Panc1 (cell line): Measurements from ENCODE around the gene IL1RAPL1. TPM values are rescaled to one million over a fixed set of nuclear protein-coding genes. Genes with fewer than 3 reads are reported as not detected.

ENCODE experiments used
- ATAC-seq: fragments of 200-7000 bp; cut with Tn5 transposase; 2 replicates; pipeline ENCODE4 v1.9.1; 2020; ENCODE audit warnings: mild to moderate bottlenecking, moderate library complexity
- BruUV-seq: library from RNA; stranded (reverse); fragments of 400-500 nt; replicated peaks from 2 replicates; lab custom pipeline; 2021; lab: Mats Ljungman, UMichigan
- CTCF ChIA-PET: fragments of 300-600 bp; sonication (Branson Sonifier 250); formaldehyde crosslinking; loops from one replicate; lab custom pipeline; 2022; ENCODE audit warnings: antibody characterized with exemption; lab: Charles Lee
- POLR2A ChIA-PET: fragments of 300-600 bp; sonication (Branson Sonifier 250); formaldehyde crosslinking; loops from one replicate; lab custom pipeline; 2022; ENCODE audit warnings: antibody characterized with exemption; lab: Charles Lee
- DNase-seq: peaks from one replicate; pipeline ENCODE4 v3.0.0-alpha.2; 2010; ENCODE audit warnings: low read depth, low spot score
- H3K27ac ChIP-seq: 2 replicates; pipeline ENCODE4 v1.5.1; 2011; ENCODE audit warnings: mild to moderate bottlenecking, low read length, inconsistent platforms
- H3K27me3 ChIP-seq: fragments of 200-500 bp; sonication (Bioruptor generic); 2 replicates; pipeline ENCODE4 v1.6.0; 2014; ENCODE audit warnings: low read length, inconsistent platforms; ENCODE audit not compliant: control insufficient read depth, insufficient read depth
- H3K36me3 ChIP-seq: fragments of 200-500 bp; sonication (Bioruptor generic); 2 replicates; pipeline ENCODE4 v1.5.1; 2014; ENCODE audit warnings: inconsistent platforms, mild to moderate bottlenecking, low read length, moderate library complexity; ENCODE audit not compliant: control insufficient read depth, insufficient read depth
- H3K4me1 ChIP-seq: 2 replicates; pipeline ENCODE4 v1.5.1; 2011; ENCODE audit warnings: inconsistent platforms, mild to moderate bottlenecking, low read length, moderate library complexity; ENCODE audit not compliant: control insufficient read depth, insufficient read depth
- H3K4me3 ChIP-seq, 2 experiments: 2 replicates each; pipeline ENCODE4 v1.5.1; 2011 to 2012; ENCODE audit warnings: low read depth in 2 of 2, low read length in 2 of 2, mild to moderate bottlenecking in 2 of 2, inconsistent platforms in 1 of 2, moderate library complexity in 1 of 2
- H3K9me3 ChIP-seq: fragments of 200-500 bp; sonication (Bioruptor generic); 2 replicates; pipeline ENCODE4 v1.5.1; 2014; ENCODE audit warnings: low read depth, mild to moderate bottlenecking, inconsistent platforms, low read length, moderate library complexity; ENCODE audit not compliant: control insufficient read depth, insufficient read depth
- CTCF ChIP-seq: fragments of 450-650 bp; IDR thresholded peaks from 2 replicates; pipeline ENCODE4 v1.5.1; 2017; ENCODE audit warnings: mild to moderate bottlenecking
- POLR2AphosphoS5 ChIP-seq: IDR thresholded peaks from 2 replicates; pipeline ENCODE4 v1.6.1; 2012; ENCODE audit warnings: mild to moderate bottlenecking, low read depth, low read length, moderate library complexity
- REST ChIP-seq, 2 experiments: IDR thresholded peaks; 2 replicates each; pipeline ENCODE4 v1.6.1; 2011 to 2012; ENCODE audit warnings: low read depth in 2 of 2, control low read depth in 1 of 2, low read length in 1 of 2, mild to moderate bottlenecking in 1 of 2, moderate library complexity in 1 of 2; ENCODE audit not compliant: insufficient read depth in 1 of 2
- SIN3A ChIP-seq: IDR thresholded peaks from 2 replicates; pipeline ENCODE4 v1.6.1; 2012; ENCODE audit warnings: low read depth, mild to moderate bottlenecking, low read length, moderate library complexity, borderline replicate concordance; ENCODE audit not compliant: insufficient read depth
- TCF7L2 ChIP-seq: IDR thresholded peaks from 2 replicates; pipeline ENCODE4 v1.6.1; 2011; ENCODE audit warnings: mild to moderate bottlenecking, low read depth, low read length, inconsistent platforms
- in situ Hi-C: cut with HindIII; loops from 2 replicates; pipeline ENCODE4 v1.10.0; 2016; ENCODE audit warnings: low sequenced_read_pairs, low pct_unique_long_range_greater_than_20kb
- intact Hi-C: fragments of 100-400 bp; cut with micrococcal nuclease; formaldehyde crosslinking; loops from one replicate; pipeline ENCODE4 v1.10.0; 2022; ENCODE audit not compliant: unreplicated experiment
- total RNA-seq: library from RNA; stranded (reverse); gene quantifications from one replicate; pipeline ENCODE4 v1.2.1, GENCODE V29; 2021; ENCODE audit not compliant: unreplicated experiment

Gene IL1RAPL1
- total RNA-seq, 1 experiment from 2014 or later: 0.59 TPM

- H3K36me3 ChIP-seq: no peaks in the 10 kb centered on the region
- TF ChIP-seq SIN3A (no peak), CTCF (no peak), POLR2AphosphoS5 (no peak), REST (IDR thresholded peaks at IDR 0.05; ENCODE audit: insufficient read depth in 1 of 2, low read depth in 2 of 2, low read length in 1 of 2) (no peak), TCF7L2 (no peak)
- H3K4me1 ChIP-seq: no peaks in the 10 kb centered on the region
- in situ Hi-C loops (no loop called here), intact Hi-C loops (no loop called here)
- no peaks in the 10 kb centered on the region for H3K9me3 ChIP-seq
- ChIA-PET CTCF (no interaction called here), POLR2A (no interaction called here)
- no peaks in the 10 kb centered on the region for H3K27me3 ChIP-seq
- DNase-seq: no peak
- no TSS peak for BruUV-seq
- H3K4me3 ChIP-seq: no peak overlapping the region
- H3K27ac ChIP-seq: no peak overlapping the region
- no peak for ATAC-seq
Measured at GRCh38 chrX:28576117-28576516, 11.1 kb upstream of the IL1RAPL1 start.

GRCh38 chrX:28581522-28581921 is 5.7 kb upstream of the IL1RAPL1 start:
- H3K27ac ChIP-seq: no peak overlapping the region
- in situ Hi-C loops: no loop called here
- DNase-seq (no peak), ATAC-seq (no peak)
- H3K4me1 ChIP-seq: no peaks in the 10 kb centered on the region
- POLR2A ChIA-PET: no interaction called here
- H3K27me3 ChIP-seq: no peaks in the 10 kb centered on the region
- no peaks in the 10 kb centered on the region for H3K9me3 ChIP-seq
- TF ChIP-seq SIN3A (no peak), CTCF (no peak), REST (IDR thresholded peaks at IDR 0.05; ENCODE audit: insufficient read depth in 1 of 2, low read depth in 2 of 2, low read length in 1 of 2) (no peak), TCF7L2 (no peak), POLR2AphosphoS5 (no peak)
- no peaks in the 10 kb centered on the region for H3K36me3 ChIP-seq
- no peak overlapping the region for H3K4me3 ChIP-seq
- intact Hi-C loops: no loop called here
- CTCF ChIA-PET: no interaction called here
- BruUV-seq: no TSS peak
